GM12801 (cell line): Measurements from ENCODE around the gene PHYHIPL.

ENCODE experiments used
- TF ChIP-seq, protein P1 (sequence below): IDR thresholded peaks from one replicate; pipeline ENCODE4 v1.5.1; 2011; ENCODE audit warnings: control low read depth; ENCODE audit not compliant: insufficient read length; ENCODE audit errors: extremely low read depth

PHYHIPL gene

DNA sequence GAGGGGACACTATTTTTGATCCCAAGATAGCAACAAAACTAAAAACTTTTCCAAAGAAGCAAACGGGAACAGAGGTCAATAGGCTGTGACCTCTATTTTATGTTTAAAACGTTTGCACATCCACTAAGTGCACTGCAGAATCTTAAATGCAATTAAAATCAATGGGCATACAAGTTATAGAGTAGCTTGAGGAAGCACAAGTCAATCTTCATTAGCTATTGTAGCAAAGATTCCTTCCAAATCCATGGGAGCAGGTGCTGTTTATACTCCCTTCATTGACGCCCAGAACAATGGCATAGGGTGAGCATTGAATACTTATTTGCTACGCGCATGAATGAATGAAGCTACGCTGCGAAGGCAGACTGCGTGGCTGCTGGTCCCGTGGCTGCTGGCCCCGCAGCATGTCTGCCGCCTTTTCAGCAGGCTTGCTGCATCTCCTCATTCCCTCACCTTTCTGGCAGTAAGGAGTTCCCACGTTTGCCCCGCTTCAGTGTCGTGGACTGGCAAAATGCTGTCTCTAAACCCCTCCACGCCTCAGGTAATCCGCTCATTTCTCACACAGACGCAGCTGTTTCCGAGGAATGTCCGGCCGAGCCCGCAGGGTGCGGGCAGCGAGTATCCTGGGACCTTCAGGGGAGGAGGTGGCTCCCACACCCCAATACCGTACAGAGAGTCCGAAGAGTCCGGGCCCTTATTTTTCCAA lies 754 bp upstream of the PHYHIPL start:
- TF ChIP-seq, protein P1, sequence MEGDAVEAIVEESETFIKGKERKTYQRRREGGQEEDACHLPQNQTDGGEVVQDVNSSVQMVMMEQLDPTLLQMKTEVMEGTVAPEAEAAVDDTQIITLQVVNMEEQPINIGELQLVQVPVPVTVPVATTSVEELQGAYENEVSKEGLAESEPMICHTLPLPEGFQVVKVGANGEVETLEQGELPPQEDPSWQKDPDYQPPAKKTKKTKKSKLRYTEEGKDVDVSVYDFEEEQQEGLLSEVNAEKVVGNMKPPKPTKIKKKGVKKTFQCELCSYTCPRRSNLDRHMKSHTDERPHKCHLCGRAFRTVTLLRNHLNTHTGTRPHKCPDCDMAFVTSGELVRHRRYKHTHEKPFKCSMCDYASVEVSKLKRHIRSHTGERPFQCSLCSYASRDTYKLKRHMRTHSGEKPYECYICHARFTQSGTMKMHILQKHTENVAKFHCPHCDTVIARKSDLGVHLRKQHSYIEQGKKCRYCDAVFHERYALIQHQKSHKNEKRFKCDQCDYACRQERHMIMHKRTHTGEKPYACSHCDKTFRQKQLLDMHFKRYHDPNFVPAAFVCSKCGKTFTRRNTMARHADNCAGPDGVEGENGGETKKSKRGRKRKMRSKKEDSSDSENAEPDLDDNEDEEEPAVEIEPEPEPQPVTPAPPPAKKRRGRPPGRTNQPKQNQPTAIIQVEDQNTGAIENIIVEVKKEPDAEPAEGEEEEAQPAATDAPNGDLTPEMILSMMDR = no peak

DNA sequence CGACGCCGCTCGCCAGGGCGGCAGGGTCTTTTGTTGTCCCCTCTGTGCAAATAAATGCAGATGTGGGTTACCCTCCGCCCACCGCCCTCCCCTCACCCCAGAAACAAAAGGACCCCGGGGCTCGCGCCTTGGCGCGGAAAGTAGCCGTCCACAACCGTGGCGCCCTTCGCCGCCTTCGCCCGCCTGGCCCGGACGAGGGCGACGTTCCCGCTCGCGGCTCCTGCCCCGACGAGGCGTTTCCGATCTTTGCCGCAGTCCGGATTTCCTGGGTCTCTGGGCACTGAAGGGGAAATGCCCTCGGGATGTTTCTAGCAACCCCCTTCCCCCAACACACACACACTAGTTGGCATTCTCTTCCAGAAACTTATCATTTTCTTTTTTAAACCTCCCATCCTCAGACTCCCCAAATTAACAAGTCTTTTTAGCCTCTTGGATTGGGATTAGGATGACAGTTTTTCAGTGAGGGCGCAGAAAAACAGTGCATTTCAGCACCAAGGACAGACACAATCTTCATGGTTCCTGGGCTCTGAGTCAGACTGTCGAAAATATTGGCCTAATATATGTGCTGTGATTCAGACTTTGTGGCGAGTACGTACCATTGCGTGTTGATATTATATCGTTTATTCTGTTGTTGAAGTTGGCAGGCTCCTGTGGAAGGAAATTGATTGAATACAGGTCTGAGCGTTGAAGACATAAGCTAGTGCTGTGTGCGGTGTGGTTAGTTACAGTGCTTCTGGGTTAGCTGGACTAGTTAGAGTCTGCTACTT lies 771 bp downstream of the PHYHIPL start:
- TF ChIP-seq, protein P1 = no peak

DNA sequence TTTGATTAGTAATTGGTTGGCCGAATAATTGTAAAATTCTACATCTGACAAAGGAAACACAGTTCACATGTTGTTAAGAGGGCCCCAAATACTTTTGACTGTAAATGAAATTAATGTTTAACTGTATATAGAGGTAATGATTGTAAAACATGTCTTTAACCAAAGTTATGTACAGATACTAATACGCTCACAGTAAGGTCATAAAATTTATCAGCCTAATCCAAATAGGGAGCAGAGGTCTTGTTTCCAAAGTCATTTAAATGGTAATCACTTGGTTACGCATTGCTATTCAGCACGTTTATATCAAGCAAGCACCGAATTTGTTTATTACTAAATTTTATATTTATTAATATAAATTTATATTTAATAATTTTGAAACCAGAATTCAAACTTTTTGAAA lies 1.4 kb downstream of the PHYHIPL start:
- TF ChIP-seq, protein P1 = no peak

DNA sequence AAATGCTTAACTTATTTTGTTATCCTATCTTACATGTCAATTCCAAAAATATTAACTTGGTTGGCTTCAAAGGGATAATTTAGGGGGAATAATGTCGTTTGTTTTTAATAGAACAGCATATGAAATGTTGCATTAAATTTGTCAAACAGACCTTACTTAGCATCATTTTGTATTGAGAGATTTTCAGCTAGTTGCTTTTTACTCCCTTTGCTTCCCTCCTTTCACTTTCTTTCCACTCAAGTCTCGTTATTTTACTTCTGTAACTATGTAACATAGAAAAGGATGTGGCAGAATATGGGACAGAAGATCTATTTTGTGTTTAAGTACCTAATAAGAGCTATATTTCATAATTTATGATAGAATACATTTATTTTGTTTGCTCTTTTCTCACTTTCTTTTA lies 2.6 kb downstream of the PHYHIPL start:
- TF ChIP-seq, protein P1 = no peak

DNA sequence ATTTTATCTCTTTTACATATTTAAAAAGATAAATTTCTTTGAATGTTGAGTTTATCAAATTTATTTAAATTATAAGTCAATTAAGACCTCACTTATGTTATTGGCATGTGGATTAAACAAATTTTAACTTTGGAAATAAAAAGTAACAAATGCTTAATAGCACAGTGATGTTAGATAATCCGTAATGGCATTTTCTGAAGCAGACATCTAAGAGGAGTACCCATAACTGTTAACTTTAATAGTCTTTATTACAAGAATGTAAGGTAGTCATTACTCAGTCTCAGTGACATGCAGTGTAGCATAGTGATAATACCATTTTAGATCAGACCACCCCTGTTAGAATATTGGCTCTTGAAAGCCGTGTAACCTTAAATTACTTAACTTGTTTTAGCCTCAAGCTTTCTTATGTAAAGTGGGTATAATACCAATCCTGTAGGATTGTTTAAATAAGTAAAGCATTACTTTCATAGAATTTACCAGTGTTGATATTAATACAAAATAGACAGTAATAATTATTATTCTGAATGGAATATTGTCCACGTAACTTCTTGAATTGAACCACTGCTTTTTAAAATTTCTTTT lies 4.3 kb downstream of the PHYHIPL start:
- TF ChIP-seq, protein P1 = no peak

DNA sequence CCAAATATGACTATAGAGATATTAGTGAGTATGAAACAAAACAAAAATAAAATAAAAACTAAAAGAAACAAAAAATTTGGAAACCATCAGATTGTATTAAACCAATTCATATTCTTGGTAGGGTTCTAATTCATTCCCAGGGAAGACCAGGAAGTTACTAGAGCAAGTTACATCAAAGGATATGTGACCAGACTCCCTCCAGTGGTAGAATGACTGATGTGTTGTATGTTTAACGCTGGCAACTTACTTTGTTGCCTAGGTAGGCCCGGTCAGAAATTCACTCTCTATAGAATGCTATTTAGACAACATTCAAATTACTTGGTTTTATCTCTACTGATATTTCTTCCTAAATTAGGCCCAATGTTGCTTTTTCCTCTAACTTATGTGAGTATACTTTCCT lies 5.2 kb downstream of the PHYHIPL start:
- TF ChIP-seq, protein P1 = no peak

DNA sequence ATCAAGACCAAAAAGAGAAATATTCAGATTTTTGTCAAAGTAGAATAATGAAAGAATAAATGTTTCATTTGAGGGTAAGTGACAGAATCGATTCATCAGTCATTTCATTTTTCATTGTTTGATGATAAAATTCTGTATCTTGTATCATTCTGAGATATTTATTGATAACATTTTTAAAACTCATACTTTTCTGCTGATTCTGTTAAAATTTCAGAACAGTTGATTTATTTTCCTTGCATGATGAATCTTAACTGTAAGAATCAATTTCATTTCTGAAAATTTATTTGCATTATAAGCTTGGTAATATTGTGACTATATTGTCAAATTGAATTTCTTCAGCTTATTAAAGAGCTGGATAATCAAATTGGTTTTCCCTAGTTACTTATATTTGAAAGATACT lies 13.9 kb downstream of the PHYHIPL start:
- TF ChIP-seq, protein P1 = no peak
